GM21390 (cell line): ENCODE measurements around the gene ARID5A.
"Not testable (repeated sequence)": the region's sequence is repeated elsewhere in the genome, so short reads cannot be mapped to it uniquely, and the experiment has no call there.

Experiments
- ATAC-seq: cut with Tn5 transposase; IDR thresholded peaks from one replicate; pipeline ENCODE4 v1.9.1; 2021; ENCODE audit not compliant: unreplicated experiment

The ARID5A gene

GRCh38 chr2:96539215-96539920, 2.8 kb downstream of the ARID5A start:
- ATAC-seq: no peak

- no peak for ATAC-seq
These were observed 3.6 kb downstream of the ARID5A start for GRCh38 chr2:96540136-96540535.

- no peak for ATAC-seq
These were observed 5.0 kb downstream of the ARID5A start for GRCh38 chr2:96541398-96542152.

GRCh38 chr2:96542357-96542977, 5.9 kb downstream of the ARID5A start:
- ATAC-seq: no peak

- no peak for ATAC-seq
These were observed 9.8 kb downstream of the ARID5A start for GRCh38 chr2:96546321-96546720.

GRCh38 chr2:96546797-96547196, 10.2 kb downstream of the ARID5A start:
- no peak for ATAC-seq

- no peak for ATAC-seq
These were observed 10.7 kb downstream of the ARID5A start for GRCh38 chr2:96547203-96547641.

GRCh38 chr2:96547731-96548171, 11.2 kb downstream of the ARID5A start:
- no peak for ATAC-seq

GRCh38 chr2:96548558-96549465, 12.3 kb downstream of the ARID5A start:
- no peak for ATAC-seq

- no peak for ATAC-seq
These were observed 12.9 kb downstream of the ARID5A start for GRCh38 chr2:96549466-96549785.

- no peak for ATAC-seq
These were observed 13.6 kb downstream of the ARID5A start for GRCh38 chr2:96549967-96550786.

GRCh38 chr2:96550787-96551604, 14.4 kb downstream of the ARID5A start:
- no peak for ATAC-seq

- ATAC-seq: no peak
These were observed 15.2 kb downstream of the ARID5A start for GRCh38 chr2:96551605-96552314.

- ATAC-seq: no peak
These were observed 16.0 kb downstream of the ARID5A start for GRCh38 chr2:96552315-96553175.

GRCh38 chr2:96553176-96553956, 16.8 kb downstream of the ARID5A start:
- no peak for ATAC-seq

GRCh38 chr2:96553957-96554292, 17.4 kb downstream of the ARID5A start:
- not testable (repeated sequence) for ATAC-seq
